Thoracic aorta (tissue), 2 donors: ENCODE data around the gene MRPL21. TPM values are rescaled to one million over a fixed set of nuclear protein-coding genes. Genes with fewer than 3 reads are reported as not detected.

Source experiments
- ATAC-seq: fragments of 150-250 bp; one replicate; pipeline ENCODE4 v1.8.0; 2017; ENCODE audit warnings: low read depth; ENCODE audit not compliant: insufficient number of reproducible peaks, low FRiP score
- DNase-seq: peaks from one replicate; pipeline ENCODE4 v3.0.0-alpha.2; 2020; ENCODE audit warnings: low spot score
- H3K27ac ChIP-seq, 2 donors: fragments of 200-600 bp; sonication (generic); 1 replicate in 1 of 2; 2 replicates in 1 of 2; pipeline ENCODE4 v1.5.1; 2016; ENCODE audit warnings: mild to moderate bottlenecking in 2 of 2, moderate library complexity in 2 of 2
- H3K27me3 ChIP-seq: fragments of 200-600 bp; sonication (generic); replicated peaks from 2 replicates; pipeline ENCODE4 v1.6.0; 2016; ENCODE audit warnings: mild to moderate bottlenecking; ENCODE audit not compliant: insufficient read depth
- H3K36me3 ChIP-seq: fragments of 200-600 bp; sonication (generic); one replicate; pipeline ENCODE4 v1.5.1; 2016
- H3K4me1 ChIP-seq, 2 donors: fragments of 200-600 bp; sonication (generic); 1 replicate in 1 of 2; 2 replicates in 1 of 2; pipeline versions ENCODE4 v1.5.1 to v1.6.0; 2016; ENCODE audit warnings: low read depth in 2 of 2, mild to moderate bottlenecking in 1 of 2; ENCODE audit not compliant: control insufficient read depth in 1 of 2
- H3K4me3 ChIP-seq: fragments of 200-600 bp; sonication (generic); 2 replicates; pipeline ENCODE4 v1.5.1; 2016; ENCODE audit warnings: mild to moderate bottlenecking
- H3K9me3 ChIP-seq: fragments of 200-600 bp; sonication (generic); 2 replicates; pipeline ENCODE4 v1.5.1; 2016
- CTCF ChIP-seq: fragments of 200-600 bp; sonication (generic); IDR thresholded peaks from one replicate; pipeline ENCODE4 v1.5.1; 2019; ENCODE audit warnings: antibody characterized with exemption
- total RNA-seq, 2 donors: library from RNA; depleted of rRNA; stranded (reverse); fragments of >200 nt; gene quantifications; one replicate each; pipeline versions ENCODE4 v1.1.0 to v1.2.3, GENCODE V29; 2016

The MRPL21 gene
- total RNA-seq, 2 donors from 2014 or later, result 11.0 to 16.7 TPM

- Histone ChIP-seq H3K9me3 (no peaks in the 10 kb centered on the region), H3K36me3 (peaks cover 63% of the 10 kb centered on the region), H3K27ac (no peak overlapping the region), H3K4me1 (peaks cover 0 to 1% of the 10 kb centered on the region in 2 donors), H3K27me3 (no peaks in the 10 kb centered on the region), H3K4me3 (no peak overlapping the region)
- DNase-seq (no peak), ATAC-seq (no peak)
- no peak for TF ChIP-seq CTCF
These were observed 6.2 kb downstream of the MRPL21 start for GRCh38 chr11:68897441-68897840.

- Histone ChIP-seq H3K4me1 (peaks cover 6% of the 10 kb centered on the region in 2 donors), H3K9me3 (no peaks in the 10 kb centered on the region), H3K27ac (no peak overlapping the region), H3K36me3 (peaks cover 68% of the 10 kb centered on the region), H3K27me3 (no peaks in the 10 kb centered on the region), H3K4me3 (no peak overlapping the region)
- ATAC-seq (no peak), DNase-seq (no peak)
- TF ChIP-seq CTCF, result no peak
These were observed 7.3 kb downstream of the MRPL21 start for GRCh38 chr11:68896171-68896959.

- Histone ChIP-seq H3K4me3 (no peak overlapping the region), H3K27me3 (no peaks in the 10 kb centered on the region), H3K9me3 (no peaks in the 10 kb centered on the region), H3K4me1 (peaks cover 16 to 22% of the 10 kb centered on the region in 2 donors), H3K27ac (no peak overlapping the region), H3K36me3 (peaks cover 59% of the 10 kb centered on the region)
- no peak for ATAC-seq
- DNase-seq, result no peak
- no peak for TF ChIP-seq CTCF
These were observed 10.3 kb downstream of the MRPL21 start for GRCh38 chr11:68893282-68893681.

GRCh38 chr11:68892576-68892975 is 11.1 kb downstream of the MRPL21 start:
- H3K9me3 ChIP-seq, result no peaks in the 10 kb centered on the region
- peaks cover 53% of the 10 kb centered on the region for H3K36me3 ChIP-seq
- ATAC-seq, result no peak
- H3K4me3 ChIP-seq, result no peak overlapping the region
- DNase-seq, result no peak
- TF ChIP-seq CTCF, result no peak
- no peaks in the 10 kb centered on the region for H3K27me3 ChIP-seq
- no peak overlapping the region for H3K27ac ChIP-seq
- peaks cover 16 to 22% of the 10 kb centered on the region in 2 donors for H3K4me1 ChIP-seq

GRCh38 chr11:68891351-68891948 is 12.2 kb downstream of the MRPL21 start:
- H3K9me3 ChIP-seq, result no peaks in the 10 kb centered on the region
- DNase-seq, result no peak
- no peaks in the 10 kb centered on the region for H3K27me3 ChIP-seq
- H3K36me3 ChIP-seq, result peaks cover 42% of the 10 kb centered on the region
- peak overlapping the region; percentile 54 for H3K4me3 ChIP-seq
- ATAC-seq, result no peak
- H3K4me1 ChIP-seq, result peaks cover 16 to 24% of the 10 kb centered on the region in 2 donors
- TF ChIP-seq CTCF, result no peak
- H3K27ac ChIP-seq, result peak overlapping the region; percentile 68 to 75
